ENCODE data around the gene RBPJ.

- TF ChIP-seq EZH2 (optimal IDR thresholded peaks at IDR 0.05; ENCODE audit: low read depth, low read length) (no peak), CTCF (IDR thresholded peaks at IDR 0.05; ENCODE audit: low read length) (no peak), EZH2phosphoT487 (IDR thresholded peaks at IDR 0.05; ENCODE audit: low read length) (no peak)
Measured at GRCh38 chr4:26326791-26327190, 6.0 kb downstream of the RBPJ start.

Data from MM.1S (cell line).